IMR-90 (cell line): ENCODE results near the gene GRAMD2B. TPM values are rescaled to one million over a fixed set of nuclear protein-coding genes. Genes with fewer than 3 reads are reported as not detected.
A peak's percentile ranks its signal among the peaks of the same experiment; 100 is the strongest.

Experiments
- ATAC-seq: fragments of 200-7000 bp; cut with Tn5 transposase; 2 replicates; pipeline ENCODE4 v1.9.1; 2020; ENCODE audit warnings: low read depth, mild to moderate bottlenecking, moderate library complexity
- BruUV-seq: library from RNA; stranded (reverse); fragments of 400-500 nt; replicated peaks from 2 replicates; lab custom pipeline; 2021; lab: Mats Ljungman, UMichigan
- CTCF ChIA-PET: fragments of 300-600 bp; formaldehyde crosslinking; extraction: SDS; loops from one replicate; lab custom pipeline; 2021; ENCODE audit warnings: antibody characterized with exemption; lab: Yijun Ruan, JAX
- POLR2A ChIA-PET: fragments of 300-600 bp; sonication (Branson Sonifier 250); formaldehyde crosslinking; loops from one replicate; lab custom pipeline; 2022; ENCODE audit warnings: antibody characterized with exemption; ENCODE audit not compliant: unreplicated experiment; lab: Charles Lee
- DNase-seq: peaks from one replicate; pipeline ENCODE4 v3.0.0; 2013
- H2AFZ ChIP-seq: replicated peaks from 2 replicates; pipeline ENCODE3; 2013; ENCODE audit warnings: low read length, mild to moderate bottlenecking; ENCODE audit not compliant: poor library complexity
- H2AK5ac ChIP-seq: 2 replicates; pipeline ENCODE4 v1.6.1; 2013; ENCODE audit warnings: low read depth, low read length, inconsistent platforms
- H2AK9ac ChIP-seq: replicated peaks from 2 replicates; pipeline ENCODE3; 2013; ENCODE audit warnings: mild to moderate bottlenecking, low read depth, low read length, moderate library complexity; ENCODE audit not compliant: poor library complexity
- H2BK120ac ChIP-seq: 2 replicates; pipeline ENCODE4 v1.6.1; 2013; ENCODE audit warnings: low read depth, low read length, inconsistent platforms
- H2BK15ac ChIP-seq: 3 replicates; pipeline ENCODE4 v1.6.1; 2013; ENCODE audit warnings: low read depth, low read length, inconsistent platforms
- H2BK20ac ChIP-seq: 2 replicates; pipeline ENCODE4 v1.6.1; 2013; ENCODE audit warnings: low read depth, mild to moderate bottlenecking, inconsistent platforms, low read length, moderate library complexity
- H2BK5ac ChIP-seq: 2 replicates; pipeline ENCODE4 v1.6.1; 2013; ENCODE audit warnings: mild to moderate bottlenecking, low read depth, low read length, inconsistent platforms; ENCODE audit not compliant: poor library complexity, severe bottlenecking
- H3K14ac ChIP-seq: replicated peaks from 2 replicates; pipeline ENCODE4 v1.6.1; 2013; ENCODE audit warnings: low read depth, low read length, inconsistent platforms
- H3K18ac ChIP-seq: 2 replicates; pipeline ENCODE4 v1.6.1; 2013; ENCODE audit warnings: low read depth, low read length, control low read depth
- H3K23ac ChIP-seq: 2 replicates; pipeline ENCODE4 v1.6.1; 2013; ENCODE audit warnings: low read depth, low read length, inconsistent platforms
- H3K27ac ChIP-seq: 2 replicates; pipeline ENCODE4 v1.5.1; 2013; ENCODE audit warnings: mild to moderate bottlenecking, control low read depth, low read length; ENCODE audit not compliant: insufficient read depth
- H3K27me3 ChIP-seq: 2 replicates; pipeline ENCODE4 v1.6.1; 2013; ENCODE audit warnings: low read length; ENCODE audit not compliant: control insufficient read depth, insufficient read depth
- H3K36me3 ChIP-seq: 2 replicates; pipeline ENCODE4 v1.6.1; 2013; ENCODE audit warnings: low read length, mixed read lengths; ENCODE audit not compliant: control insufficient read depth, insufficient read depth
- H3K4ac ChIP-seq: 2 replicates; pipeline ENCODE4 v1.6.1; 2013; ENCODE audit warnings: low read depth, low read length, inconsistent platforms
- H3K4me1 ChIP-seq: 2 replicates; pipeline ENCODE4 v1.6.1; 2013; ENCODE audit warnings: low read length, mixed read lengths; ENCODE audit not compliant: control insufficient read depth, insufficient read depth
- H3K4me2 ChIP-seq: 2 replicates; pipeline ENCODE4 v1.6.1; 2013; ENCODE audit warnings: low read depth, mild to moderate bottlenecking, control low read depth, low read length, moderate library complexity
- H3K4me3 ChIP-seq: 2 replicates; pipeline ENCODE4 v1.5.1; 2013; ENCODE audit warnings: low read depth, mild to moderate bottlenecking, control low read depth, low read length, moderate library complexity; ENCODE audit not compliant: insufficient read depth
- H3K56ac ChIP-seq: 2 replicates; pipeline ENCODE4 v1.6.1; 2013; ENCODE audit warnings: low read length, inconsistent platforms; ENCODE audit not compliant: insufficient read depth; ENCODE audit errors: extremely low read depth
- H3K79me1 ChIP-seq, 2 experiments: 2 replicates each; pipeline ENCODE4 v1.6.1; 2013; ENCODE audit warnings: low read length in 2 of 2, inconsistent platforms in 1 of 2, low read depth in 1 of 2
- H3K9ac ChIP-seq: 2 replicates; pipeline ENCODE4 v1.6.1; 2013; ENCODE audit warnings: low read depth, low read length, control low read depth
- H3K9me1 ChIP-seq: 2 replicates; pipeline ENCODE4 v1.6.1; 2013; ENCODE audit warnings: low read length, inconsistent platforms; ENCODE audit not compliant: insufficient read depth
- H3K9me3 ChIP-seq: 2 replicates; pipeline ENCODE4 v1.6.1; 2013; ENCODE audit warnings: low read length; ENCODE audit not compliant: control insufficient read depth, insufficient read depth
- H4K20me1 ChIP-seq: 2 replicates; pipeline ENCODE4 v1.6.1; 2013; ENCODE audit warnings: low read length, inconsistent platforms; ENCODE audit not compliant: insufficient read depth
- H4K5ac ChIP-seq: 2 replicates; pipeline ENCODE4 v1.6.1; 2013; ENCODE audit warnings: mild to moderate bottlenecking, low read depth, low read length, control low read depth
- H4K8ac ChIP-seq, 2 experiments: 2 replicates each; pipeline ENCODE4 v1.6.1; 2013; ENCODE audit warnings: low read depth in 2 of 2, low read length in 2 of 2, control low read depth in 1 of 2, inconsistent platforms in 1 of 2
- H4K91ac ChIP-seq: 2 replicates; pipeline ENCODE4 v1.6.1; 2013; ENCODE audit warnings: low read depth, low read length, inconsistent platforms; ENCODE audit not compliant: insufficient read depth
- CEBPB ChIP-seq: IDR thresholded peaks from 2 replicates; pipeline ENCODE4 v1.6.1; 2012; ENCODE audit warnings: low read depth, low read length, improper control_type of control experiment
- CTCF ChIP-seq: conservative IDR thresholded peaks from 2 replicates; pipeline ENCODE4 v1.5.1; 2012; ENCODE audit warnings: mild to moderate bottlenecking, low read depth, low read length, improper control_type of control experiment
- ELK1 ChIP-seq: fragments of 150-350 bp; IDR thresholded peaks from 2 replicates; pipeline ENCODE4 v1.6.1; 2016; ENCODE audit warnings: low read depth, mild to moderate bottlenecking, low read length, moderate library complexity, borderline replicate concordance
- MAFK ChIP-seq: IDR thresholded peaks from 2 replicates; pipeline ENCODE4 v1.6.1; 2012; ENCODE audit warnings: low read depth, low read length, improper control_type of control experiment
- RFX5 ChIP-seq: IDR thresholded peaks from 2 replicates; pipeline ENCODE4 v1.8.0; 2012; ENCODE audit warnings: low read depth, mild to moderate bottlenecking, low read length, moderate library complexity
- WGBS, 2 experiments: methylation state at CpG; one replicate each; pipeline versions ENCODE4 v1.1.5 to v1.1.7; 2013; ENCODE audit warnings: missing lambda C conversion rate in 2 of 2; ENCODE audit not compliant: insufficient read length in 1 of 2; ENCODE audit errors: extremely low coverage in 2 of 2; 5-methylcytosine and 5-hydroxymethylcytosine counted together
- dilution Hi-C: fragments of 300-500 bp; cut with HindIII; formaldehyde crosslinking; loops from one replicate; pipeline ENCODE4 v1.14.3; 2018; ENCODE audit warnings: low sequenced_read_pairs; ENCODE audit not compliant: unreplicated experiment
- in situ Hi-C: fragments of 300-500 bp; cut with MboI; formaldehyde crosslinking; loops from 3 replicates; pipeline ENCODE4 v1.14.3; 2019; ENCODE audit warnings: low sequenced_read_pairs, inconsistent platforms, mixed read lengths
- intact Hi-C: fragments of 100-400 bp; cut with micrococcal nuclease; formaldehyde crosslinking; loops from 2 replicates; pipeline ENCODE4 v1.10.0; 2022
- polyA plus RNA-seq, 3 experiments: library from polyadenylated mRNA; depleted of rRNA; stranded (reverse); fragments of >200 nt; gene quantifications; 2 replicates each; pipeline ENCODE4 v1.2.3, GENCODE V29; 2012; ENCODE audit warnings: low replicate concordance in 1 of 3
- total RNA-seq: library from RNA; depleted of rRNA; stranded (reverse); fragments of >200 nt; gene quantifications from 2 replicates; pipeline ENCODE4 v1.2.3, GENCODE V29; 2012

GRAMD2B gene
- total and polyA plus RNA-seq, 2 of the 4 experiments (the other 2 are of a cell fraction), result 13.9 to 20.3 TPM

DNA sequence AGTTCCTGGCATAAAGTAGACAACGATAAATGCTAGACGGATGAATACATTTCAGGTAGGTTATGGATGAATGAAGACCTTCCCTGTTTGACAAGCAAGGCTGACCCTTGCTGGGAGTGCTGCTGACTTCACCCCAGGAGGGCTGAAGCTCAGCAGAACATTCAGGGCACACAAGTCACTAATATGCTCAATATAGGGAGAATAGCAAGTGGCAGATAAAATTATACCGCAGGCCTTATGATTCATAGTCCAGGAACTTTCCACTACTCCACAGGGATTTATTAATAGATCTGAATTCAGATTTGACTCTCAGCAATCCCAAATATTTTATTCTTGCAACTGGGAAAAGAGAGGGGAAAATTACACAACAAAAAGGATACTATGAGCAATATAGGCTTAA lies 38.2 kb upstream of the GRAMD2B start:
- CTCF ChIA-PET, result interaction anchor here (0.6 to 0.7 kb wide), 2 partner anchors 15 to 183 kb away, joined by 3 read pairs; no protein-coding TSS in a partner anchor
- H3K14ac ChIP-seq, result peak overlapping the region; percentile 41
- WGBS, 2 experiments, result no CpG with 5 or more reads among the region's 3 CpGs
- no peak overlapping the region for H3K4me3 ChIP-seq
- H4K5ac ChIP-seq, result no peak overlapping the region
- no TSS peak for BruUV-seq
- no peak overlapping the region for H3K9ac ChIP-seq
- no peaks in the 10 kb centered on the region for H3K27me3 ChIP-seq
- peak overlapping the region; percentile 6; the same call in 1 of the 2 replicates for H3K18ac ChIP-seq
- H3K79me1 ChIP-seq, result peaks cover 0 to 6% of the 10 kb centered on the region in 2 experiments; a peak in 1 of 4 replicates
- H2AK5ac ChIP-seq, result peak overlapping the region; percentile 80; the same call in 1 of the 2 replicates
- peak overlapping the region; percentile 76 for H2AK9ac ChIP-seq
- ATAC-seq, result peak; percentile 75
- no peaks in the 10 kb centered on the region for H4K20me1 ChIP-seq
- H3K23ac ChIP-seq, result no peak overlapping the region; the same call in 1 of the 2 replicates
- peak overlapping the region; percentile 69 for H2BK20ac ChIP-seq
- peaks cover 11% of the 10 kb centered on the region for H3K4me1 ChIP-seq
- H3K36me3 ChIP-seq, result no peaks in the 10 kb centered on the region
- intact Hi-C loops, result no loop called here
- peak overlapping the region; percentile 72; the same call in 1 of the 3 replicates for H2BK15ac ChIP-seq
- peak overlapping the region; percentile 12; the same call in 1 of the 2 replicates for H4K91ac ChIP-seq
- H2BK5ac ChIP-seq, result peak overlapping the region; percentile 40
- peak; percentile 81 for DNase-seq
- peak overlapping the region; percentile 12 to 45; a peak in 2 of 4 replicates for H4K8ac ChIP-seq
- in situ Hi-C loops, result no loop called here
- dilution Hi-C loops, result no loop called here
- no peak overlapping the region for H2AFZ ChIP-seq
- no peak overlapping the region for H3K27ac ChIP-seq
- no peaks in the 10 kb centered on the region for H3K9me3 ChIP-seq
- H3K4ac ChIP-seq, result peak overlapping the region; percentile 62; the same call in 1 of the 2 replicates
- peak overlapping the region; percentile 35; the same call in 1 of the 2 replicates for H3K4me2 ChIP-seq
- TF ChIP-seq CTCF (no peak), CEBPB (peak; percentile 56; the same call in 1 of the 2 replicates), RFX5 (no peak), MAFK (0 out of 2 replicates have a peak, but pooled peaks have one; percentile 0), ELK1 (no peak)
- POLR2A ChIA-PET, result no interaction called here
- peak overlapping the region; percentile 66 for H2BK120ac ChIP-seq
- no peak overlapping the region; the same call in 1 of the 2 replicates for H3K56ac ChIP-seq
- H3K9me1 ChIP-seq, result peaks cover 10% of the 10 kb centered on the region
